Measurements from ENCODE around the gene GAST.

Gene GAST

GRCh38 chr17:41763327-41763726, 51.2 kb downstream of the GAST start:
- H3K4me3 ChIP-seq (ENCODE audit: low read length) = no peak overlapping the region
- no peaks in the 10 kb centered on the region for H3K36me3 ChIP-seq (replicated peaks; ENCODE audit: low read depth, low read length)
- no peak overlapping the region for H3K27ac ChIP-seq (ENCODE audit: low read length)
- H3K9ac ChIP-seq (ENCODE audit: low read length) = no peak overlapping the region
- no peaks in the 10 kb centered on the region for H4K20me1 ChIP-seq (ENCODE audit: insufficient read depth, low read length)
- H3K4me1 ChIP-seq (ENCODE audit: low read length) = peaks cover 7% of the 10 kb centered on the region
- TF ChIP-seq CTCF (IDR thresholded peaks at IDR 0.05; ENCODE audit: low read depth, low read length) (no peak), EZH2phosphoT487 (IDR thresholded peaks at IDR 0.05; ENCODE audit: low read depth) (no peak)
- no peaks in the 10 kb centered on the region for H3K79me2 ChIP-seq (ENCODE audit: low read length)
- no peaks in the 10 kb centered on the region for H3K27me3 ChIP-seq (ENCODE audit: low read depth, low read length)
- H2AFZ ChIP-seq (ENCODE audit: low read depth, low read length) = no peak overlapping the region
- H3K4me2 ChIP-seq (ENCODE audit: low read length) = no peak overlapping the region
- H3K9me3 ChIP-seq (ENCODE audit: insufficient read depth, low read length) = no peaks in the 10 kb centered on the region
